Stimulated activated naive CD8-positive, alpha-beta T cell treated with anti-CD3 and anti-CD28 coated beads, Interleukin-15, amount 100 ng/mL, for 72 hours (primary cell): ENCODE measurements around the gene CTNNB1.
A peak's percentile ranks its signal among the peaks of the same experiment; 100 is the strongest.

Experiments used
- ATAC-seq: fragments of 150-1000 bp; cut with Tn5 transposase; 2 replicates; pipeline ENCODE4 v1.10.0; 2021; ENCODE audit warnings: mild to moderate bottlenecking, moderate library complexity
- DNase-seq, 2 donors: peaks; one replicate each; pipeline ENCODE4 v3.0.0; 2021 to 2022
- H3K27ac Mint-ChIP-seq, 2 donors: one replicate each; pipeline ENCODE4 v1.8.0; 2022; ENCODE audit warnings: mild to moderate bottlenecking in 2 of 2, mixed read lengths in 2 of 2, moderate library complexity in 2 of 2
- H3K27me3 Mint-ChIP-seq: one replicate; pipeline ENCODE4 v1.8.0; 2022; ENCODE audit warnings: mixed read lengths
- H3K4me1 Mint-ChIP-seq: one replicate; pipeline ENCODE4 v1.8.0; 2022; ENCODE audit warnings: mild to moderate bottlenecking, mixed read lengths
- H3K4me3 Mint-ChIP-seq, 2 donors: one replicate each; pipeline ENCODE4 v1.8.0; 2022; ENCODE audit warnings: mild to moderate bottlenecking in 2 of 2, mixed read lengths in 2 of 2, moderate library complexity in 1 of 2
- H3K9me3 Mint-ChIP-seq, 2 donors: one replicate each; pipeline ENCODE4 v1.8.0; 2022; ENCODE audit warnings: mixed read lengths in 2 of 2

The CTNNB1 gene

DNA sequence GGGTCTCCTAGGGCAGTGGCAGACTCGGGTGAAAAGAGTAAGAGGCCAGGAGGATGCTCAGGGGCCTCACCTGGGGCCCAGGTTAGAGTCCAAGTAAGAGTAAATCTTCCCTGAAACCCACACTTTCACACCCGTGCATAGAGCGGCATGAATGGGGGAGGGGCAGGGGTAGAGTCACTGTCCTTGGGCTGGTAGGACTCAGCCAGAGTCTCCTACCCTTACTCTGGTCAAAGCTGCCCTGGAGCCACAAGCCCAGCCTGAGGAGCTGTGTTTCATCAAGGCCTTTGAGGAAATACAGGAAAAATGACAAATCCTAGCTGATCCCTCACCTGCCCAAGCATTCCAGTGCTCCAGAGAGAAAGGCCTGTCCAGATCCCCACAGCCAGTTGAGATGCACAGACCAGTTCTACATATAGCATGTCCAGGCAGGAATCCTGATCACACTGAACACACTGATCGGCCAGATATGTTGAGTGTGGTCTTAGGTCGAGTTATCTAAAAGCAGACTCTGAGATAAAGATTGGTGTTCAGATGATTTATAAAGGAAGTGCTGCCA is 16.7 kb upstream of the CTNNB1 start:
- peaks cover 3% of the 10 kb centered on the region for H3K4me1 Mint-ChIP-seq
- ATAC-seq (no peak), DNase-seq (no peak)
- no peak overlapping the region for H3K27ac Mint-ChIP-seq
- peaks cover 34% of the 10 kb centered on the region for H3K27me3 Mint-ChIP-seq
- no peaks in the 10 kb centered on the region for H3K9me3 Mint-ChIP-seq
- H3K4me3 Mint-ChIP-seq: no peak overlapping the region

DNA sequence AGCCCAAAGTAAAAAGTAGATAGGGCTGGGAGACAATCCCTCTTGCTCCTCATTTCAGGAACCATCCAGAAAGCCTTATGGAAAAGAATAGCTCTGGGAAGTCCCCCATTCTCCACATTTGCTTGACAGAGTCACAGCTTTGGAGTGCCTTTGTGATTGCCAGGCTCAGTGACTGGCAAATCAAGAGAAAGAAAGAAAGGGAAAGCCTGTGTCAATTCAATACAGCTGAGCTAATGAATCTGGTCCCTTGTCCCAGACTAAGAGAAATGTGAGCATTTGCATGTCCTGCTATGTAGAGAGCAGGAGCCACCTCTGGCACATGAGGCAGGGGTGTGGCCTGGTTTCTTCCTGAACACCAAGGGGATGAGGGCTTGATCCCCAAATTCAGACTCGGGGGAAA is 14.9 kb upstream of the CTNNB1 start:
- peaks cover 31% of the 10 kb centered on the region for H3K27me3 Mint-ChIP-seq
- peaks cover 16% of the 10 kb centered on the region for H3K4me1 Mint-ChIP-seq
- peaks cover 0 to under 1% of the 10 kb centered on the region in 2 donors for H3K9me3 Mint-ChIP-seq
- ATAC-seq: no peak
- H3K27ac Mint-ChIP-seq: no peak overlapping the region
- no peak overlapping the region for H3K4me3 Mint-ChIP-seq
- no peak for DNase-seq

DNA sequence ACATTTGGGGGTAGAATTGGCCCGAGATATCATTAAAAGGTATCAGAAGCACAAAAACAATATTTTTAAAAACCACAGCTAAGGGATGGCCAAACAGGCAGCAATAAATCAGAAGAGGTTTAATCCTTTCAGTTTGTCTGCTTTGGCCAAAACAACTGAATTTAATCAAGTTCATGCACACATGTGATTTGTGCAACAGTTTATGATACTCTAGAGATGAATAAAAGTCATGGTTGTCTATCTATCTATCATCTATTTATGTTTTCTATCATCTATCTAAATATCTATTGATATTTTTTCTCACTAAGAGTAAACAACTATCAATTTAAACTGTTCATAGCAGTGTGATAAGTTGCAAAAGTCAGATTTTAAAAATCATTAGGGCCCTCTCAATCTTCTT is 13.0 kb upstream of the CTNNB1 start:
- Mint-ChIP-seq H3K4me1 (peaks cover 30% of the 10 kb centered on the region), H3K27ac (no peak overlapping the region), H3K4me3 (no peak overlapping the region), H3K27me3 (peaks cover 18% of the 10 kb centered on the region), H3K9me3 (peaks cover 0 to 6% of the 10 kb centered on the region in 2 donors)
- DNase-seq (no peak), ATAC-seq (no peak)

DNA sequence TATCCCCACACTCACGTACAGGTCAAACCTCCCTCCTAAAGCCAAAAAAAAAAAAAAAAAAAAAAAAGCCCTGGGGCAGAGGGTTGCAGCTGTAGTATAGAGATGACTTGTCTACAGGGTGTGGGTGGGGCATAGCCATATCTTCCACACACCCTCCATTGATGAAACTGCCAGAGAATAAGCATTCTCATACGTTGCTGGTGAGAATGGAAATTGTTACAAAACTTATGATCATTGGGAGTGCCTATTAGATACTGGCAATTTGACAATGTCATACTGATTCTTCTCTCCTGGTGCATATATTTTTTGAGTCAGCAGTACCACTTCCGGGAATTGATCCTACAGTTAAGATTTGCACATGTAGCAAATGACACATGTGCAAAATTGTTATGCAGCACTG is 11.0 kb upstream of the CTNNB1 start:
- peak in 1 of 2 donors; percentile 32 for DNase-seq
- Mint-ChIP-seq H3K9me3 (peaks cover 0 to 6% of the 10 kb centered on the region in 2 donors), H3K4me3 (no peak overlapping the region), H3K27ac (no peak overlapping the region), H3K4me1 (peaks cover 30% of the 10 kb centered on the region), H3K27me3 (peaks cover 9% of the 10 kb centered on the region)
- ATAC-seq: peak; percentile 97

DNA sequence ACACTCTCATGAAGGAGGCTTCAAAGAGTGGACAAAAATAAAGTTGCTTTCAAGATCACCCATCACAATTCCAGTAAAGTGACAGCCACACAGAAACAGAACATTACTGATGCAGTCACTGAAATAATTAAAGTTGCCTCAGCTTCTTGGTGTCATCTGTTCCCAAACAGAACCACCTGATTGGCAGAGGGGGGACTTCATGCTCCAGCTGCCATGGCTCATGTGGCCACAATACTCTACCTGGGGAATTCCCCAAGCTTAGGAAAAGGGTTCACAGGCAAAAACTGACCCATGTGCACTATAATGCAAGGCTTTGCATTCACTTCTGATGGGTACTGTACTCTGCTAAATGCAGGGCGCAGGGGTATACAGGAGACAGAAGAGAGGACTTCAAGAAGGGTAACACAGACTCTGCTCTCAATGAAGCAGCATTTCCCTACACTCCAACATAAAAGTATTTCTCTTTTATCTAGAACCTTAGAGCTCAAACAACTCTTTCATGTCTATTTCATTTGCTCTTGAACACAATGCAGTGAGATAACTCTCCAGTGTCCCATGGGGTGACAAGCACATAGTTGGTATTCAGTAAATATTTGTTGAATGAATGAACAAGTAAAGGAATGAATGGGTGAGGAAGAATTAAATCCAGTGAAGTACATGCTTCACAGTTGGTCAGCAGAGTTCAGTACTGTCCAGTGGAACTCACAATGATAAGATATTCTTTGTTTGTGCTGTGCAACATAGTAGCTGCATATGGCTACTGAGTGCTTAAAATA is 8.6 kb upstream of the CTNNB1 start:
- peak in 1 of 2 donors; percentile 18 for DNase-seq
- no peak overlapping the region for H3K4me3 Mint-ChIP-seq
- no peak overlapping the region for H3K27ac Mint-ChIP-seq
- H3K9me3 Mint-ChIP-seq: peaks cover 0 to 6% of the 10 kb centered on the region in 2 donors
- ATAC-seq: peak; percentile 63
- H3K4me1 Mint-ChIP-seq: peaks cover 30% of the 10 kb centered on the region
- peaks cover 17% of the 10 kb centered on the region for H3K27me3 Mint-ChIP-seq

DNA sequence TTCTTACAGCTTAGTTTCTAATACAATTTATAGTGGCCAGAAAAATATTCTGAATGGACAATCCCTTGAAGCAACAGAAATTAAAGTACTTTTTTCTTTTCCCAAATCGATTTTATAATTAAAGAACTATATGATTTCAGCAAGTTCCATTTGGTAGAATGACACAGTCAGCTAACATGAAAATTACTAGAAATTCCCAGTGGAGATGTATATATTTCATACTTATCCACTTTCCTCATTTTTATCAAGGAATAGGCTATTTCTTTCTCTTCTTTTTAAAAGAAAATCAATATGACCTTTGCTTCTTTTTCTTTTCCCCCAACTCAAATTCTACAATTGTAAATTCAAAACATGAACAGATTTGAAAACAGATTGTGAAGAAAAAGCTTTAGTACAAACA is 6.4 kb upstream of the CTNNB1 start:
- H3K27me3 Mint-ChIP-seq: peaks cover 17% of the 10 kb centered on the region
- peaks cover 24% of the 10 kb centered on the region for H3K4me1 Mint-ChIP-seq
- H3K9me3 Mint-ChIP-seq: peaks cover 0 to 6% of the 10 kb centered on the region in 2 donors
- H3K27ac Mint-ChIP-seq: no peak overlapping the region
- DNase-seq: no peak
- H3K4me3 Mint-ChIP-seq: no peak overlapping the region
- ATAC-seq: no peak

DNA sequence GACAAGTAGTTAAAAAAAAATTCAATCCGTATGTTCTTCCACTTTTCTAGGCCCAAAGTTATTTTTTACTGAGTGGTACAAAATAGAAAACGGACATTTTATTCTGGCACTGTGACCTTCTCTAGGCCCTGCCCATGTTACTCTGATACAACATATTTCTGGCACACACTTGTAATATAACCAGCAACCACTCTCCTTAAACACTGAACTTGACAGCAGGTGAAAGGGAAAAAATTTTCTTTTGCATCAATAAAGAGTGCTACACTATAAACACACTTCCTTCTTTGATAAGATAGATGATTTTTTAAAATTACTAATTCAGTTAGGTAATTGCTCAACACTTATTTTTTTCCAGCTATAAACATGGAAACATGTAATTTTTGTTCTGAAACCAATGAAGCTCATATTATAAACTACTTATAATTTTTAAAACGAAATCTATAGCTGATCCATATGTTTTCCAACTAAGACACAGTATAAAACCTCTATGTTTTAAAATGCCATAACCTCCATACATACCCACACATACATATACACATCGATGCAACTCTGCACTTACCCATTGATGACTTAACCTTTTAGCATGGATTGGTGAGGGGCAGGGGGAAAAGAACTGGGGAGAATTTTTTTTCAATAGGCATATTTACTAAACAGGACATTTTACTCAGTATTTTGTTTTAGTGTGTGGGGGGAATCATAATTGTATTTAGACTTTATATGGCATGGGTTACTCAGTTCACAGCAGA is 5.3 kb upstream of the CTNNB1 start:
- Mint-ChIP-seq H3K27me3 (peaks cover 17% of the 10 kb centered on the region), H3K9me3 (peaks cover 0 to 6% of the 10 kb centered on the region in 2 donors), H3K4me1 (peaks cover 20% of the 10 kb centered on the region), H3K4me3 (no peak overlapping the region), H3K27ac (no peak overlapping the region)
- DNase-seq (no peak), ATAC-seq (no peak)

DNA sequence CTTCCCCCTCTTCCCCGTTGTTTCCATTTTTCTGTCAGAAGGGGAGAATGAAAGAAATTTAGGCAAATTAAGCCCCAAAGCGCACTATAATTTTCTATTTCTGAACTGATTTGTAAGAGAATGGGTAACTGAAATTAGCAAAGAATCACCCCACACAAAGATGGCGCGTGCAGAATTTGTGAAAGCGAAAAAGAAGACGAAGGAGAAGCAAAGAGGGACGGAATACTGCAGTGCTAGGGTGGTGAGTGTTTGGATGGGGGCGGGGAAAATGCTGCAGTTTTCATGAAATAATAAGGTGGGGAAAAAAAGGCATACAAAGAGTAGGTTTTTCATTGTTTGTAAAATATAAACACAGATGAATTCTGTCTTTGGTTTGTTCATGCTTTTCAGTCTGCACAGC is 4.6 kb upstream of the CTNNB1 start:
- DNase-seq (no peak), ATAC-seq (no peak)
- H3K4me3 Mint-ChIP-seq: no peak overlapping the region
- no peak overlapping the region for H3K27ac Mint-ChIP-seq
- H3K4me1 Mint-ChIP-seq: peaks cover 15% of the 10 kb centered on the region
- peaks cover 0 to 3% of the 10 kb centered on the region in 2 donors for H3K9me3 Mint-ChIP-seq
- H3K27me3 Mint-ChIP-seq: peaks cover 17% of the 10 kb centered on the region

DNA sequence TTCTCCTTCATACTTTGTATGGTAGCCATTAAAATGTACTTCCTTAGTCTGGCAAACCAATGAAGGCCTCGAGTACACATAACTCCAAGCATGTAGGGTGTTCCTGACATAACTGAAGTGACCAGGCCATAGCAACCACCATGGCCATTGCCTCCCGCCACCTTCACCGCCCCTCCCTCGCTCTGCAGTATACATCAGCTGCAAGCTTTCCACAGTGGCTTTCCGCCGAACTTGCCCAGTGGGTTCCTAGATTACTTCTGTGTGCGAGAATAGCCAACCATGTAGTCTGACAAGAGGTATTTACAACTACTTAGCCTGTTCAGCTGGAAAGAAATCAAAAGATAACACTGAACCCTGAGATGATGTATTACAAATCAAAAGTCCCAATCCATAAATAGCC is 3.4 kb upstream of the CTNNB1 start:
- Mint-ChIP-seq H3K4me1 (peaks cover 6% of the 10 kb centered on the region), H3K27ac (no peak overlapping the region), H3K27me3 (peaks cover 17% of the 10 kb centered on the region), H3K4me3 (no peak overlapping the region), H3K9me3 (no peaks in the 10 kb centered on the region)
- ATAC-seq (no peak), DNase-seq (no peak)

DNA sequence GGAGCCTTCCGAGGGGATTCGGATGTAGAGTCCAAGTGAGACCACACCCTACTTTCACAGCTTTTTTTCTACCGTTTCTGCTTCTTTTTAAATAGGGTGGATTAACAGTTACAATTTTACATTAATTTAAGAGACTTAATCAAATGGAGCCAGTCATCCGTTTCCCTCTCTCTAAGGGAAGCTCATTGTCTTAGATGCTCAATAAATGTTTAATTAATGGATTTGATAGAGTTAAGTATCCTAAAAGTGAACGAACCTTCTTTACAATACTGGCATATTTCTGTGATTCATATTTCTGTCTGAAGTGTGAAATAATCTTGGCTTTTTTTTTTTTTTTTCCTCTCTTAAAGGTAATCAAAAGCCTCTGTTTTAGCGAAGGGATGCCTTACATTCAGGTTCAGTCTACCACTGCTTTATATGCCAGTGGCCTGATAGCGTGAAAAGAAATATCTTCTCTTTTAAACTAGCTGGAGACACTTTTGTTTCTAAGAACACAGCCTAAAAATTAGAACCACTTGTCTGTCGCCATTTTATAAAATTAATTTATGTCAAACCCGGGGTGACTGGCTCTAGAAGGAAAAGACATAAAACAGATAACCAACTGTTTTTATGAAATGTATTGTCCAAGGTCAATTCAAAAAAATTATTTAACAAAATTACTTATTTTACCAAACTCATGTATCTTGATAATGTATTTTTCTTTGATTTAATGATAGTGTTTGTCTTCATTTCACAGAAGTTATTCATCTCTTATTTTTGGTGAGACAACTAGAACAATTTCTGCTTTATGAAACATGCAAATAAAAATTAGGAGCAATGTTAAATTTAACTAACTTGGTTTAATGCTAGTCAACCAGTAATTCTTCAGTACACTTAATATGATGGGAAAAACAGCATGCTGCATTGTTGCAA is 2.5 kb upstream of the CTNNB1 start:
- Mint-ChIP-seq H3K27ac (no peak overlapping the region), H3K9me3 (no peaks in the 10 kb centered on the region), H3K4me3 (no peak overlapping the region), H3K27me3 (peaks cover 17% of the 10 kb centered on the region), H3K4me1 (peaks cover 14% of the 10 kb centered on the region)
- ATAC-seq (no peak), DNase-seq (no peak)

DNA sequence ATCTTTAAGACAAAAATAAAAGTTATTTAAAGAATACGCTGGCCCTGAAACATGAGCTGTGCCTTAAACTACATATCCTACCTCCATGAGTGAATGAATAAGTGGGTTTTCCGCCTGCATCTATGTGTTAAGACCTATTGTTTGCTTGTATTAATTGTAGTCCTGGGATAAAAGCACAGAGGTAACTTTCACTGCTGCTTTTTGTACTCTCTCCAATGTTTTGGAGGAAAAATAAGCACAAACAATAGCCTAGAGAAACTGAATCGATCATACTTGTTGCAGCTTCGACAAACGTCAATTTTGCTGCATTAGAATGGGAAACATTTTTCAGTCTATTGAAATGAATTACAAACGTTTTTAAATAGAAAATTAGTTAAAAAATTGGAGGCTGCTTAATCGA is 1.3 kb upstream of the CTNNB1 start:
- no peak for ATAC-seq
- no peak overlapping the region for H3K27ac Mint-ChIP-seq

DNA sequence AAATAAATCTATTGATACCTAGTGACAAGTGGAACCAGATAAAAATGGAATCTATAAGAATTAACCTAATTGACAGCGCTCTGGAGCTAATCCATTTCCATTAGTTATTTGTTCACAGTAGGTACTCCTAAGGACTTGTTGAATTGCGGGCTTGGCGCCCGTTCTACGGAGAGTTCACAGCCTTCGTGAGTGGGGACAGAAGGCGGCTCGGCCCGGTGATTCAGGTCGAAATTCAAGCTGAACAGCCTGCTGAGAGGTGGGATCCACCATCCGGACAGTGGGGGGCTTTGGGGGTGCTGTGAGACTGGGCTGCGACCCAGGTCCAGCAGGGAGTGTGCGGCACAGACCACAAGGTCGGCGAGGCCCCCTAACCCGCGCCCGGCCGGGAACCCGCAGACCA is 779 bp upstream of the CTNNB1 start:
- peak; percentile 3 for ATAC-seq
- no peak for DNase-seq
- Mint-ChIP-seq H3K4me1 (peaks cover 32% of the 10 kb centered on the region), H3K9me3 (no peaks in the 10 kb centered on the region), H3K4me3 (peak overlapping the region; percentile 90 to 95), H3K27ac (peak overlapping the region; percentile 34 to 74), H3K27me3 (peaks cover 17% of the 10 kb centered on the region)

More for the DNA sequence above, 1.3 kb upstream of the CTNNB1 start:
- Mint-ChIP-seq H3K27me3 (peaks cover 17% of the 10 kb centered on the region), H3K4me3 (peak overlapping the region; percentile 90 to 95), H3K9me3 (no peaks in the 10 kb centered on the region), H3K4me1 (peaks cover 27% of the 10 kb centered on the region)
- DNase-seq: no peak

DNA sequence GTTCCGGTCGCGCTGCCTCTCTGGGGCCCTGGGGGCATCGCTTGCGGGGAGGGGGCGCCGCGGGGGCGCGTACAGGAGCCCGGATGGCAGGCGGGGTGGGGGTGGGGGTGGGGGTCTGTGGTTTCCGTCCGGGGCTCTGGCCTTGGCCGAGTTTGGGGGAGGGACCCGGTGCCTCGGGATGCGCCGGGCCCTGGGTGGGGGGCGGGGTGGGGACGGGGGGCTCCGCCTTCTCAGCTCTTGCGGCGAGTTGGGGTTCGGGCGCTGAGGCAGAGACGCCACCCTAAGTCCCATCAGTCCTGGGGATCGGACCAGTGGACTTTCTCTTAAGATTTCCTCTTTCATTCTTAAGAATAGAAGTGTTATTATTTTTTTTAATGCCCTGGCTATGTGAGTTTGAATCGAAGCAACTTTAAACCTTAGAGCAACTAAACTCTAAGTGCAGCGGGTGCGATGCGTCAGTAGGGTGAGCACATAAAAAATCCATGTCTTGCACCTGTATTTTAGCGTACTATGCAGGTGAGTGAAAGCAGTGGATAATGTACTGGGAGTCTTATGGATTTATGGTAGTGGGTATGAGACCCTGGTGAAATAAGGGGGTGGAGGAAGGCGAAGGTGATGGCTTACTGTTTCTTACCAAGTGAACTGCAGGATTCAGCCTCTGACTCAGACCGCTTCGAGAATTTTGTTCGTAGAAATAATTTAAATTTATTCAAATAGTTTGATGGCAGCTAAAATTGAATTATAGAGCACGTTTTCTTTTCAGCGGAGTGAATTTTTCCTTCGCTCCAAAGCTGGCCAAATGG is 762 bp downstream of the CTNNB1 start:
- peak; percentile 38 to 41 for DNase-seq
- Mint-ChIP-seq H3K27ac (peak overlapping the region; percentile 87 to 96), H3K9me3 (no peaks in the 10 kb centered on the region), H3K4me3 (peak overlapping the region; percentile 84 to 99), H3K27me3 (peaks cover 15% of the 10 kb centered on the region), H3K4me1 (peaks cover 45% of the 10 kb centered on the region)
- ATAC-seq: peak; percentile 5

DNA sequence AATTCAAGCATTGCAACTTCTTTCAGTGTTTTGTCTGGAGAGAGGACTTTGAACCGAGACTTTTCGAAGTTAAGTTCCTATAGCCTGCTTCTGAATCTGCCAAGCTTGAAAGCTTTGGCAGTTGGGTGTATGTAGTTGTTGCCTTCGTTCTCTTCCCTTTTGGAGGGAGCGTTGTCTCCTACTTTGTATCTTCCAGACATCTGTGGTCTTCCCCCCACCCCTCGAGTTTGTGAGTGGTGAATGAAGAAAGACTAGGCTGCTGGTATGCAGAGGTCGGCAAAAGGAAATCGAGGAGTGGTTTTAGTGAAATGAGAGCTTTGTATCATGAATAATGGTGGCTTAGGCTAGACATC is 1.3 kb downstream of the CTNNB1 start:
- H3K4me1 Mint-ChIP-seq: peaks cover 50% of the 10 kb centered on the region
- peak overlapping the region; percentile 87 to 96 for H3K27ac Mint-ChIP-seq

More for the DNA sequence above, 1.3 kb downstream of the CTNNB1 start:
- DNase-seq (peak; percentile 7 to 33), ATAC-seq (no peak)
- H3K4me3 Mint-ChIP-seq: peak overlapping the region; percentile 84 to 99
- peaks cover 10% of the 10 kb centered on the region for H3K27me3 Mint-ChIP-seq
- H3K9me3 Mint-ChIP-seq: no peaks in the 10 kb centered on the region
